Anterior cingulate cortex (tissue), 58 donors: Measurements from ENCODE around the gene NCOR2.
A peak's percentile ranks its signal among the peaks of the same experiment; 100 is the strongest.
"Not testable (repeated sequence)": the region's sequence is repeated elsewhere in the genome, so short reads cannot be mapped to it uniquely, and the experiment has no call there.

ENCODE experiments used
- DNase-seq, 58 donors: peaks; one replicate each; lab custom pipeline; 2025; lab: John Stamatoyannopoulos, UW

The NCOR2 gene

GRCh38 chr12:124603100-124603541 is 35.7 kb upstream of the NCOR2 start:
- no peak for DNase-seq

- DNase-seq, result peak in 4 of 58 donors; percentile 11 to 47 (median 15)
Measured at GRCh38 chr12:124601706-124602105, 34.3 kb upstream of the NCOR2 start.

- DNase-seq, result no peak
Measured at GRCh38 chr12:124599074-124599999, 31.9 kb upstream of the NCOR2 start.

GRCh38 chr12:124597041-124597440 is 29.6 kb upstream of the NCOR2 start:
- DNase-seq, result no peak

GRCh38 chr12:124595444-124595843 is 28.0 kb upstream of the NCOR2 start:
- no peak for DNase-seq

- DNase-seq, result no peak
Measured at GRCh38 chr12:124594851-124595250, 27.4 kb upstream of the NCOR2 start.

- DNase-seq, result no peak
Measured at GRCh38 chr12:124593851-124594401, 26.5 kb upstream of the NCOR2 start.

- DNase-seq, result no peak
Measured at GRCh38 chr12:124593176-124593575, 25.8 kb upstream of the NCOR2 start.

GRCh38 chr12:124592481-124593160 is 25.2 kb upstream of the NCOR2 start:
- DNase-seq, result no peak

- no peak for DNase-seq
Measured at GRCh38 chr12:124592050-124592449, 24.6 kb upstream of the NCOR2 start.

- no peak for DNase-seq
Measured at GRCh38 chr12:124590447-124590846, 23.0 kb upstream of the NCOR2 start.

- peak in 17 of 58 donors; percentile 8 to 55 (median 24) for DNase-seq
Measured at GRCh38 chr12:124588751-124589267, 21.4 kb upstream of the NCOR2 start.

GRCh38 chr12:124588018-124588634 is 20.7 kb upstream of the NCOR2 start:
- no peak for DNase-seq

GRCh38 chr12:124586756-124587155 is 19.3 kb upstream of the NCOR2 start:
- DNase-seq, result no peak

GRCh38 chr12:124584494-124584893 is 17.1 kb upstream of the NCOR2 start:
- DNase-seq, result not testable (repeated sequence)

- DNase-seq, result no peak
Measured at GRCh38 chr12:124583854-124584253, 16.4 kb upstream of the NCOR2 start.

- peak in 5 of 58 donors; percentile 13 to 25 (median 15) for DNase-seq
Measured at GRCh38 chr12:124582108-124582424, 14.7 kb upstream of the NCOR2 start.

GRCh38 chr12:124581307-124582107 is 14.1 kb upstream of the NCOR2 start:
- no peak for DNase-seq

- DNase-seq, result no peak
Measured at GRCh38 chr12:124579921-124580517, 12.6 kb upstream of the NCOR2 start.
